ENCODE data around the gene HNF4A.

HNF4A gene

DNA sequence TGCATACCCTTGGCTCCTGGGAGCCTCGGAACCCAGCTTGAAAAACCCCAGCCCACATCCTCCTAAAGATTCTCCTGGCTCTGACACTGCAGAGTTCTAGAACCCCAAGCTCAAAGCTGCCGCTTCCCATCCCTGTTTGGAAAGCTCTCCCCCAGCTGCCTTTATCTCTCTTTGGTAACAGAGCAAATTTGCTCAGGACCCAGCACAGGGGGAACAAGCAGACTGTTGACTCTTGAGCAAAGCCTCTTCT is 38.9 kb downstream of the HNF4A start:
- Histone ChIP-seq H3K4me3 (ENCODE audit: low read depth in 1 of 2, low read length in 2 of 2) (no peak overlapping the region), H3K4me1 (ENCODE audit: insufficient read depth, low read length) (no peaks in the 10 kb centered on the region), H3K27ac (ENCODE audit: low read depth, low read length) (no peak overlapping the region), H3K9me3 (ENCODE audit: low read length) (no peaks in the 10 kb centered on the region), H3K9ac (ENCODE audit: low read length) (no peak overlapping the region), H3K27me3 (ENCODE audit: control insufficient read depth in 1 of 2, insufficient read depth in 2 of 2, low read length in 2 of 2) (peaks cover 0 to 8% of the 10 kb centered on the region in 2 donors), H3K36me3 (ENCODE audit: insufficient read depth, low read length) (no peaks in the 10 kb centered on the region)

GRCh38 chr20:44394702-44395460 is 39.4 kb downstream of the HNF4A start:
- no peak overlapping the region for H3K9ac ChIP-seq (ENCODE audit: low read length)
- no peak overlapping the region for H3K27ac ChIP-seq (ENCODE audit: low read depth, low read length)
- no peaks in the 10 kb centered on the region for H3K9me3 ChIP-seq (ENCODE audit: low read length)
- peaks cover 0 to 8% of the 10 kb centered on the region in 2 donors for H3K27me3 ChIP-seq (ENCODE audit: control insufficient read depth in 1 of 2, insufficient read depth in 2 of 2, low read length in 2 of 2)
- no peaks in the 10 kb centered on the region for H3K4me1 ChIP-seq (ENCODE audit: insufficient read depth, low read length)
- no peaks in the 10 kb centered on the region for H3K36me3 ChIP-seq (ENCODE audit: insufficient read depth, low read length)
- H3K4me3 ChIP-seq (ENCODE audit: low read depth in 1 of 2, low read length in 2 of 2) = no peak overlapping the region

DNA sequence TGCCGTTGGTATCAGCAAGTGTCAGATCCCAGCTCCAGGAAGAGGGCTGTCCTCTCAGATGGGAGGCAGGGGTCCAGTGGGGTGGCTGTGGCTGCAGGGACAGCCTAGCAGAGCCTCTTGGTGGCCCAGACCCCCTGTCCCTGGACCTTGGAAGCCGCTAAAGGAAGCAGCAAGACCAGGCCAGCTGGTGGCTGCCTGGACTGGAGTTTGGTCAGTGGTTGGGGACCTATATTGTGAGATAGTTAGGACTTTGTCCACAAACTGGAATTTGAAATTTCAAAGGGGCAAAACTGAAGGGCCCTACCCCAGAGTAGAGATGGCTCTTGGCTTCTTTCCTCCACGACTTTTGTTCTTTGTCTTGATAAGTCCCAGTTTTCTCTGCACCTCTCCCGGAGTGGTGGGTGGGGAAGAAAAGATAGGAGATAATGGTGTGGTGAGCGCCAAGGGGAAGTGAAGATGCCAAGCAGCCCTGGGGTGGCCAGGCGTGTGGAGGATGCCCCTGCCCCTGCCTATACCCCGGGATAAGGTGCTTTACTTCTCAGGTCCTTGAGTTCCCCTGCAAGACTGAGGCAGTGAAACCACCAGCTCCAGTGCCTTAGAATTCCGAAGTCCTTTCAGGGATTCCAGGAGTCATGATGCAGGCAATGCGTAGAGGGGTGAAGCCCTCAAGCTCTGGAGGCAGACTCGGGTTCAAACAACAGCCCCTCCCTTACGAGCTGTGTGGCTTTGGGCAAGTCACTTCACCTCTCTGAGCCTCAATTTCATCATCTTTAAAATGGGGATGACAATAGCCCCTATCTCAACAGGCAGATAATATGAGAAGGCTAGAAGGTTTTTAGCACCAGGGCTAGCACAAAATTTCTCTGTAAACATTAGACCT is 40.2 kb downstream of the HNF4A start:
- Histone ChIP-seq H3K9me3 (ENCODE audit: low read length) (no peaks in the 10 kb centered on the region), H3K4me3 (ENCODE audit: low read depth in 1 of 2, low read length in 2 of 2) (no peak overlapping the region), H3K27me3 (ENCODE audit: control insufficient read depth in 1 of 2, insufficient read depth in 2 of 2, low read length in 2 of 2) (peaks cover 0 to 8% of the 10 kb centered on the region in 2 donors), H3K4me1 (ENCODE audit: insufficient read depth, low read length) (no peaks in the 10 kb centered on the region), H3K27ac (ENCODE audit: low read depth, low read length) (no peak overlapping the region), H3K9ac (ENCODE audit: low read length) (no peak overlapping the region), H3K36me3 (ENCODE audit: insufficient read depth, low read length) (no peaks in the 10 kb centered on the region)

DNA sequence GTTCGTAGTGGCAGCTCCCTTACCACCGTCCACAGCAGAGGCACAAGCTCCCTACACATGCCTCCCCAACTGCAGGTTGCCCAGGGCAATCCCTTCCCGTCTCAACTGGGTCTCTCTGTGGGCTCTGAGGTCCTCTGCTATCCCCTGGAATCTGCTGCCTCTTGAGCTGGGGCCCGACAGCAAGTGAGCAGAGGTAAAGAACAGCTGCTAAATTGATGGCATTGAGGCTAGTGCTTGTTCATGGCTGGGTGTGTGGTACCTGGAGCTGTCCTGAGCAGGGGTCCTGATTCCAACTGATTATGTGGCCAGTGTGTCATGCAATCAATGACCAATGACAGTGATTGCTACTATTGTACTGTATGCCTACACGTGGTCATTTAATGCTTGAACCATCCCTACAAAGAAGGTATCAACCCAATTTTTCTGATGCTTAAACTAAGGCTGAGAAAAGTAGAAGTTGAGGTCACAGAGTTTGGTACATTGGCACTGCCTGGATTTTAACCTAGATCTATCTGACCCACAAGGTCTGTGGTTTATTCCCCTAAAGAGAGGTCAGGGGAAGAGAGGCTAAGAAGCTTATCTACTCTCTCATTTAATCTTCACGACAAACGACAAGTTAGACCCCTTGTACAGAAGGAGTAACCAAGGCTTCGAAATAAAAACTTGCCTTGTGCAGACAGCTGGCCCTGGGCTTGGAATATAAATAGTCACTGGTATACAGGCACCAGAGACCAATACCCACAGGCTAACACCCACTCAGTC is 41.1 kb downstream of the HNF4A start:
- H3K27me3 ChIP-seq (ENCODE audit: control insufficient read depth in 1 of 2, insufficient read depth in 2 of 2, low read length in 2 of 2) = peaks cover 0 to 8% of the 10 kb centered on the region in 2 donors
- H3K36me3 ChIP-seq (ENCODE audit: insufficient read depth, low read length) = no peaks in the 10 kb centered on the region
- H3K9ac ChIP-seq (ENCODE audit: low read length) = no peak overlapping the region
- H3K9me3 ChIP-seq (ENCODE audit: low read length) = no peaks in the 10 kb centered on the region
- no peaks in the 10 kb centered on the region for H3K4me1 ChIP-seq (ENCODE audit: insufficient read depth, low read length)
- no peak overlapping the region for H3K4me3 ChIP-seq (ENCODE audit: low read depth in 1 of 2, low read length in 2 of 2)
- no peak overlapping the region for H3K27ac ChIP-seq (ENCODE audit: low read depth, low read length)

GRCh38 chr20:44398335-44398734 is 42.8 kb downstream of the HNF4A start:
- Histone ChIP-seq H3K9ac (ENCODE audit: low read length) (no peak overlapping the region), H3K9me3 (ENCODE audit: low read length) (no peaks in the 10 kb centered on the region), H3K4me3 (ENCODE audit: low read depth in 1 of 2, low read length in 2 of 2) (no peak overlapping the region), H3K27me3 (ENCODE audit: control insufficient read depth in 1 of 2, insufficient read depth in 2 of 2, low read length in 2 of 2) (peaks cover 0 to 8% of the 10 kb centered on the region in 2 donors), H3K27ac (ENCODE audit: low read depth, low read length) (no peak overlapping the region), H3K36me3 (ENCODE audit: insufficient read depth, low read length) (no peaks in the 10 kb centered on the region), H3K4me1 (ENCODE audit: insufficient read depth, low read length) (no peaks in the 10 kb centered on the region)

GRCh38 chr20:44399446-44399845 is 43.9 kb downstream of the HNF4A start:
- no peaks in the 10 kb centered on the region for H3K36me3 ChIP-seq (ENCODE audit: insufficient read depth, low read length)
- no peaks in the 10 kb centered on the region for H3K9me3 ChIP-seq (ENCODE audit: low read length)
- H3K27me3 ChIP-seq (ENCODE audit: control insufficient read depth in 1 of 2, insufficient read depth in 2 of 2, low read length in 2 of 2) = peaks cover 0 to 8% of the 10 kb centered on the region in 2 donors
- H3K4me3 ChIP-seq (ENCODE audit: low read depth in 1 of 2, low read length in 2 of 2) = no peak overlapping the region
- H3K27ac ChIP-seq (ENCODE audit: low read depth, low read length) = no peak overlapping the region
- H3K9ac ChIP-seq (ENCODE audit: low read length) = no peak overlapping the region
- no peaks in the 10 kb centered on the region for H3K4me1 ChIP-seq (ENCODE audit: insufficient read depth, low read length)

DNA sequence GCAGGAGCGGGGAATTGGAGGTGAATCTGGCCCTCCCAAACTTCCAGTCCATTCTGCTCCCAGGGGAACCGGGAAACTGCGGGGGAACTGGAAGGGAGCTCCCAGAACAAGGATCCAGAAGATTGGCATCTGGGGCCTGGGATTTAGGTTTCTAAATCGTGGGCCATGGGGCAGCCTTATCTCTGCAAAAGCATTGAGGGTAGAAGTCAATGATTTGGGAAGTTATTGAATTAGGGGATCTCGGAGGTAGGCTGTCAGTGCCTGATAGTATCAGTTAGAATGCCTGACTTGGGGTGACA is 45.1 kb downstream of the HNF4A start:
- Histone ChIP-seq H3K9ac (ENCODE audit: low read length) (no peak overlapping the region), H3K36me3 (ENCODE audit: insufficient read depth, low read length) (no peaks in the 10 kb centered on the region), H3K4me1 (ENCODE audit: insufficient read depth, low read length) (no peaks in the 10 kb centered on the region), H3K27ac (ENCODE audit: low read depth, low read length) (no peak overlapping the region), H3K4me3 (ENCODE audit: low read depth in 1 of 2, low read length in 2 of 2) (no peak overlapping the region), H3K27me3 (ENCODE audit: control insufficient read depth in 1 of 2, insufficient read depth in 2 of 2, low read length in 2 of 2) (peaks cover 0 to 5% of the 10 kb centered on the region in 2 donors), H3K9me3 (ENCODE audit: low read length) (no peaks in the 10 kb centered on the region)

- Histone ChIP-seq H3K9me3 (ENCODE audit: low read length) (no peaks in the 10 kb centered on the region), H3K9ac (ENCODE audit: low read length) (no peak overlapping the region), H3K4me1 (ENCODE audit: insufficient read depth, low read length) (no peaks in the 10 kb centered on the region), H3K36me3 (ENCODE audit: insufficient read depth, low read length) (no peaks in the 10 kb centered on the region), H3K4me3 (ENCODE audit: low read depth in 1 of 2, low read length in 2 of 2) (no peak overlapping the region), H3K27me3 (ENCODE audit: control insufficient read depth in 1 of 2, insufficient read depth in 2 of 2, low read length in 2 of 2) (no peaks in the 10 kb centered on the region), H3K27ac (ENCODE audit: low read depth, low read length) (no peak overlapping the region)
Measured at GRCh38 chr20:44400970-44401769, 45.7 kb downstream of the HNF4A start.

GRCh38 chr20:44401770-44402390 is 46.4 kb downstream of the HNF4A start:
- no peak overlapping the region for H3K27ac ChIP-seq (ENCODE audit: low read depth, low read length)
- H3K9ac ChIP-seq (ENCODE audit: low read length) = no peak overlapping the region
- no peaks in the 10 kb centered on the region for H3K27me3 ChIP-seq (ENCODE audit: control insufficient read depth in 1 of 2, insufficient read depth in 2 of 2, low read length in 2 of 2)
- H3K36me3 ChIP-seq (ENCODE audit: insufficient read depth, low read length) = no peaks in the 10 kb centered on the region
- no peaks in the 10 kb centered on the region for H3K9me3 ChIP-seq (ENCODE audit: low read length)
- no peaks in the 10 kb centered on the region for H3K4me1 ChIP-seq (ENCODE audit: insufficient read depth, low read length)
- H3K4me3 ChIP-seq (ENCODE audit: low read depth in 1 of 2, low read length in 2 of 2) = no peak overlapping the region

GRCh38 chr20:44402391-44403193 is 47.1 kb downstream of the HNF4A start:
- H3K27ac ChIP-seq (ENCODE audit: low read depth, low read length) = no peak overlapping the region
- H3K4me3 ChIP-seq (ENCODE audit: low read depth in 1 of 2, low read length in 2 of 2) = no peak overlapping the region
- H3K9ac ChIP-seq (ENCODE audit: low read length) = no peak overlapping the region
- H3K27me3 ChIP-seq (ENCODE audit: control insufficient read depth in 1 of 2, insufficient read depth in 2 of 2, low read length in 2 of 2) = no peaks in the 10 kb centered on the region
- H3K9me3 ChIP-seq (ENCODE audit: low read length) = no peaks in the 10 kb centered on the region
- H3K4me1 ChIP-seq (ENCODE audit: insufficient read depth, low read length) = no peaks in the 10 kb centered on the region
- no peaks in the 10 kb centered on the region for H3K36me3 ChIP-seq (ENCODE audit: insufficient read depth, low read length)
